ENCODE measurements around the gene CDKAL1. TPM values are rescaled to one million over a fixed set of nuclear protein-coding genes. Genes with fewer than 3 reads are reported as not detected.

The CDKAL1 gene
- polyA plus RNA-seq, 2 of the 4 experiments (the other 2 are of a cell fraction) = 4.7 to 8.3 TPM

DNA sequence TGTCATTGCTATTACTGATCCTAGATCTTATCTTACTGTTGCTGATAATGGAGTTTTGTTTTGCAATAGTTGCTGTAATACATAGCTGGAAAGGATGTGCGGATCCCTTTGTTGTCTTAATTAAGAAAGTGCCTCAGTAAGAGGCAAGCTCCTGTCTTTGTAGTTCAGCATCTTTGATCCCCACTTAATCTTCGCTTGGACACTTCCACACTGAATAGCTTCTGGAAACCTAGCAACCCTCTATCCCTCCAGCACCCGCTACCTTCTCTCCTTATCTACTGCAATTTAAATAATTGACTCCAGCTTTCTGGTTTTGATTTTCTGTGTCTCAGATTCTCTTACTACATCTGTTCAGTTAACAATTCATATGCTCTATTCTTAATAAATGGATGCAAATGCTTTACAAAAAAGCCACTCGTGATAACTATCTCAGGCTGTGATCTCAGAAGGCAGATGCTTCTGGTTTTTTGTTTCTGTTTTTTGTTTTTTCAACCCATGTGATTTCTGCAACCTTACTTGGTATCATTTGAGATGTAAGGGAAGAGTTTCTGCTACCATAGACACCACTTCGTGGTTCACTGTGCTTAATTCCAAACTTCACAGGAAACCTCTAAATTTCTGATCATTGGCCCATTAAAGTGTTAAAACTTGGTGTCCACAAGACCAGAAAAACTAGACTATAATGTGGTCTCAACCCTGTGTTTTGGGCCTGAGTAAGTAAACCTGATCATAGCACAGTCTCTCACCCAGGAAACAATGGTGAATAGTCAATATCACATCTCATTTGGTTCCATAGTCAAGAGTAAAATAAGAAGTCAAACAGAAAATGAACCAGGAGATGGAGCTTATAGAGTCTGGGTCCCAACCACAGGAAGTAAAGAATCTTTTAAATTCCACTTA lies 707.2 kb downstream of the CDKAL1 start:
- TF ChIP-seq, protein P1, sequence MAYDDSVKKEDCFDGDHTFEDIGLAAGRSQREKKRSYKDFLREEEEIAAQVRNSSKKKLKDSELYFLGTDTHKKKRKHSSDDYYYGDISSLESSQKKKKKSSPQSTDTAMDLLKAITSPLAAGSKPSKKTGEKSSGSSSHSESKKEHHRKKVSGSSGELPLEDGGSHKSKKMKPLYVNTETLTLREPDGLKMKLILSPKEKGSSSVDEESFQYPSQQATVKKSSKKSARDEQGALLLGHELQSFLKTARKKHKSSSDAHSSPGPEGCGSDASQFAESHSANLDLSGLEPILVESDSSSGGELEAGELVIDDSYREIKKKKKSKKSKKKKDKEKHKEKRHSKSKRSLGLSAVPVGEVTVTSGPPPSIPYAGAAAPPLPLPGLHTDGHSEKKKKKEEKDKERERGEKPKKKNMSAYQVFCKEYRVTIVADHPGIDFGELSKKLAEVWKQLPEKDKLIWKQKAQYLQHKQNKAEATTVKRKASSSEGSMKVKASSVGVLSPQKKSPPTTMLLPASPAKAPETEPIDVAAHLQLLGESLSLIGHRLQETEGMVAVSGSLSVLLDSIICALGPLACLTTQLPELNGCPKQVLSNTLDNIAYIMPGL (CRISPR knock-in tag; IDR thresholded peaks at IDR 0.05; ENCODE audit: borderline replicate concordance) = no peak
- Histone ChIP-seq H3K4me1 (no peaks in the 10 kb centered on the region), H3K4me3 (no peak overlapping the region), H3K27ac (no peak overlapping the region), H3K4me2 (no peak overlapping the region), H3K9me3 (no peaks in the 10 kb centered on the region)
- no peak for ATAC-seq
- ChIA-PET POLR2A (no interaction called here), CTCF (no interaction called here)
- DNase-seq (ENCODE audit: low read depth in 1 of 2, low spot score in 1 of 2) = no peak
- 62% methylated on average over 5 of the region's 5 CpGs for WGBS (ENCODE audit: missing lambda C conversion rate)
- FAIRE-seq = no peak

DNA sequence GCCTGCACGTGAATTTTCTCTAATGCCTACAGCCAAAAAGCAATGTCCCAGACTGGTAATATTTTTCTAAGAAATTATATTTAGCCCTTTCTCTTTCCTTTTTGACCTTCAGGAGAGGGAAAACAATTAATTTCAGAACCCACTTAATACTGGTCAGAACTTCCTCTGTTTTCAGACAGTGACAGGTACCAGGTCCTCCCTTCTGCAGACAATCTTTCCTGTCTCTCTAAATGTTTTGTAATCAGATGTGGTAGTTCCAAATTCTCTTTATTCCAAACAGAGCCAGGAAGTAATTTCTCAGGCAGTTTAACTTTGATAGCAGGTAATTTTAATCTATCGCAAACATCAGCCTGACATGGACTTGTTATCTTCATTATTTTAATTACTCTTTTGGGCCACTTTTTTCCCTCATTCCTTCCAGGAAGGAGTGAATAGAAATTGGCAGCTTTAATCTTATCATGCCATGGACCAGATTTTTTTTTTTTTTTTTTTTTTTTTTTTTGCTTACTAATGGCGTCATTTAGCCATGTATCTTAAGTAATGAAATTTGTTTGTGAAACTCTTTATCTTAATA lies 710.7 kb downstream of the CDKAL1 start:
- Histone ChIP-seq H3K4me2 (no peak overlapping the region), H3K4me3 (no peak overlapping the region), H3K27ac (no peak overlapping the region), H3K4me1 (peaks cover 3% of the 10 kb centered on the region; the same call in 1 of the 3 replicates), H3K9me3 (no peaks in the 10 kb centered on the region)
- FAIRE-seq (no peak), DNase-seq (ENCODE audit: low read depth in 1 of 2, low spot score in 1 of 2) (no peak), ATAC-seq (no peak)
- TF ChIP-seq EHF (CRISPR knock-in tag; IDR thresholded peaks at IDR 0.05) (no peak), ZFP36 (IDR thresholded peaks at IDR 0.05; ENCODE audit: borderline replicate concordance, partially characterized antibody) (no peak), RNF2 (IDR thresholded peaks at IDR 0.05; ENCODE audit: borderline replicate concordance, low read depth) (no peak), RARB (CRISPR knock-in tag; IDR thresholded peaks at IDR 0.05) (no peak), MYC (IDR thresholded peaks at IDR 0.05; ENCODE audit: borderline replicate concordance, low read length) (no peak), RFX5 (IDR thresholded peaks at IDR 0.05) (no peak)
- TF ChIP-seq, protein P2, sequence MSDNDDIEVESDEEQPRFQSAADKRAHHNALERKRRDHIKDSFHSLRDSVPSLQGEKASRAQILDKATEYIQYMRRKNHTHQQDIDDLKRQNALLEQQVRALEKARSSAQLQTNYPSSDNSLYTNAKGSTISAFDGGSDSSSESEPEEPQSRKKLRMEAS (IDR thresholded peaks at IDR 0.05) = no peak
- 89% methylated on average over 3 of the region's 3 CpGs for WGBS (ENCODE audit: missing lambda C conversion rate)
- ChIA-PET CTCF (no interaction called here), POLR2A (no interaction called here)

DNA sequence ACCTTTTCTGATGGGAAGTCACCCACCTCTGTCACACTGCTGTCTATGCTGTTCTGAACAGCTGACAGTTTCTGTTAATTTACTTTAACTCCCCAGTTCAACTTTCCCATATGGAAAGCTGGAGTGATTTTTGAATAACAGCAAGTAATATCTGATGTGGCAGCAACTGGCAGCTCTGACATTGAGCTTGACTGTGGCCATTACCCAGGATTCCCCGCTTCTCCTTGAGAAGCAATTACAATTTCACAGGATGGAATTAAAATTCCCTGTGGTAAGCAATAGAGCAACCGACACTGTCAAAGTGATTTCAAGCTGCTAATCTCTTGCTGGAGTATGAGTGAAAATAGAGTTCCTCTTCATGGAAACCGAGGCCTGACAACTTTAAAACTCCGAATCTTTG lies 711.2 kb downstream of the CDKAL1 start:
- Histone ChIP-seq H3K4me2 (no peak overlapping the region), H3K27ac (no peak overlapping the region), H3K4me3 (no peak overlapping the region), H3K4me1 (peaks cover 3% of the 10 kb centered on the region; the same call in 1 of the 3 replicates), H3K9me3 (no peaks in the 10 kb centered on the region)
- FAIRE-seq (no peak), DNase-seq (ENCODE audit: low read depth in 1 of 2, low spot score in 1 of 2) (no peak), ATAC-seq (no peak)
- ChIA-PET POLR2A (no interaction called here), CTCF (no interaction called here)
- 92% methylated on average over 4 of the region's 4 CpGs for WGBS (ENCODE audit: missing lambda C conversion rate)
- no peak for TF ChIP-seq MYC (IDR thresholded peaks at IDR 0.05; ENCODE audit: borderline replicate concordance, low read length)
- no peak for TF ChIP-seq RCOR1 (IDR thresholded peaks at IDR 0.05; ENCODE audit: low read depth, low read length)
- TF ChIP-seq HOXB13 (CRISPR knock-in tag; IDR thresholded peaks at IDR 0.05; ENCODE audit: low read depth) = no peak
- TF ChIP-seq ZNF302 (CRISPR knock-in tag; IDR thresholded peaks at IDR 0.05) = no peak
- no peak for TF ChIP-seq ZC3H11A (IDR thresholded peaks at IDR 0.05)
- TF ChIP-seq NPAS2 (CRISPR knock-in tag; IDR thresholded peaks at IDR 0.05; ENCODE audit: borderline replicate concordance) = no peak

DNA sequence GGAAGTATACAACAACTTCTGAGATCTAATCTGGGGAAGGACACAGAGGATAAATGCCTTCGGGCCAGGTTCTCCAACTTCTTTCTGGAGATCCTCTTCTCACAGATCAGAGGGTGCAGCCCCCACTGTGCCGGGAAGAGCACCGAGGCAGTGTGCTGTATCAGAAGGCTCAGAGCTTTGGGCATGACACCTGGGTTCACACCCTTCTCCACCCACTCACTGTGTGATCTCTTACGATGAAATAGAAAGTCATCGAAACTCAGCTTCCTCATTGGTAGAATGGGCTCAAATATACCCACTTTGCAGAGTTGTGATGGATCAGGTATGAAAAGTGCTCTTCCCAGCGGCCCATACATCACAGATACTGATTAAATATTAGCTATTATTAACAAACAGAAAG lies 711.8 kb downstream of the CDKAL1 start:
- FAIRE-seq (no peak), ATAC-seq (no peak), DNase-seq (ENCODE audit: low read depth in 1 of 2, low spot score in 1 of 2) (no peak)
- H3K4me2 ChIP-seq = no peak overlapping the region
- no peaks in the 10 kb centered on the region for H3K9me3 ChIP-seq
- H3K4me3 ChIP-seq = no peak overlapping the region
- H3K27ac ChIP-seq = no peak overlapping the region
- CTCF ChIA-PET = no interaction called here
- H3K4me1 ChIP-seq = peaks cover 3% of the 10 kb centered on the region; the same call in 1 of the 3 replicates
- POLR2A ChIA-PET = no interaction called here
- WGBS (ENCODE audit: missing lambda C conversion rate) = 91% methylated on average over 6 of the region's 6 CpGs
- no peak for TF ChIP-seq MAFK (IDR thresholded peaks at IDR 0.05; ENCODE audit: partially characterized antibody)
- TF ChIP-seq CBX2 (IDR thresholded peaks at IDR 0.05; ENCODE audit: borderline replicate concordance, low read depth) = no peak
- TF ChIP-seq JUNB (IDR thresholded peaks at IDR 0.05) = no peak
- no peak for TF ChIP-seq JUN (IDR thresholded peaks at IDR 0.05)
- TF ChIP-seq KDM1A (IDR thresholded peaks at IDR 0.05; ENCODE audit: low read depth) = no peak
- TF ChIP-seq, protein P3, sequence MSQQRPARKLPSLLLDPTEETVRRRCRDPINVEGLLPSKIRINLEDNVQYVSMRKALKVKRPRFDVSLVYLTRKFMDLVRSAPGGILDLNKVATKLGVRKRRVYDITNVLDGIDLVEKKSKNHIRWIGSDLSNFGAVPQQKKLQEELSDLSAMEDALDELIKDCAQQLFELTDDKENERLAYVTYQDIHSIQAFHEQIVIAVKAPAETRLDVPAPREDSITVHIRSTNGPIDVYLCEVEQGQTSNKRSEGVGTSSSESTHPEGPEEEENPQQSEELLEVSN (IDR thresholded peaks at IDR 0.05; ENCODE audit: borderline replicate concordance, low read depth) = no peak
- no peak for TF ChIP-seq ESRRA (IDR thresholded peaks at IDR 0.05; ENCODE audit: borderline replicate concordance, low read length)
- TF ChIP-seq, protein P1 (CRISPR knock-in tag; IDR thresholded peaks at IDR 0.05; ENCODE audit: borderline replicate concordance) = no peak
- TF ChIP-seq, protein P4, sequence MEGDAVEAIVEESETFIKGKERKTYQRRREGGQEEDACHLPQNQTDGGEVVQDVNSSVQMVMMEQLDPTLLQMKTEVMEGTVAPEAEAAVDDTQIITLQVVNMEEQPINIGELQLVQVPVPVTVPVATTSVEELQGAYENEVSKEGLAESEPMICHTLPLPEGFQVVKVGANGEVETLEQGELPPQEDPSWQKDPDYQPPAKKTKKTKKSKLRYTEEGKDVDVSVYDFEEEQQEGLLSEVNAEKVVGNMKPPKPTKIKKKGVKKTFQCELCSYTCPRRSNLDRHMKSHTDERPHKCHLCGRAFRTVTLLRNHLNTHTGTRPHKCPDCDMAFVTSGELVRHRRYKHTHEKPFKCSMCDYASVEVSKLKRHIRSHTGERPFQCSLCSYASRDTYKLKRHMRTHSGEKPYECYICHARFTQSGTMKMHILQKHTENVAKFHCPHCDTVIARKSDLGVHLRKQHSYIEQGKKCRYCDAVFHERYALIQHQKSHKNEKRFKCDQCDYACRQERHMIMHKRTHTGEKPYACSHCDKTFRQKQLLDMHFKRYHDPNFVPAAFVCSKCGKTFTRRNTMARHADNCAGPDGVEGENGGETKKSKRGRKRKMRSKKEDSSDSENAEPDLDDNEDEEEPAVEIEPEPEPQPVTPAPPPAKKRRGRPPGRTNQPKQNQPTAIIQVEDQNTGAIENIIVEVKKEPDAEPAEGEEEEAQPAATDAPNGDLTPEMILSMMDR (IDR thresholded peaks at IDR 0.05) = no peak
- no peak for TF ChIP-seq POLR2A (IDR thresholded peaks at IDR 0.05; ENCODE audit: low read length)
